DND-41 (cell line): Measurements from ENCODE around the gene HELZ.

Experiments used
- ATAC-seq: fragments of 200-7000 bp; cut with Tn5 transposase; 3 replicates; pipeline ENCODE4 v1.9.1; 2021; ENCODE audit warnings: low read depth; ENCODE audit not compliant: insufficient read depth
- DNase-seq: peaks from one replicate; pipeline ENCODE4 v3.0.0-alpha.2; 2020
- H2AFZ ChIP-seq: 2 replicates; pipeline ENCODE4 v1.6.0; 2012; ENCODE audit warnings: low read depth, low read length
- H3K27ac ChIP-seq: 2 replicates; pipeline ENCODE4 v1.5.1; 2012; ENCODE audit warnings: low read length, inconsistent platforms
- H3K27me3 ChIP-seq: fragments of 200-600 bp; sonication (generic); 2 replicates; pipeline ENCODE4 v1.6.0; 2012; ENCODE audit warnings: low read length, mild to moderate bottlenecking, inconsistent platforms; ENCODE audit not compliant: insufficient read depth, poor library complexity
- H3K36me3 ChIP-seq: 2 replicates; pipeline ENCODE4 v1.5.1; 2012; ENCODE audit warnings: low read length, inconsistent platforms; ENCODE audit not compliant: insufficient read depth
- H3K4me1 ChIP-seq: 2 replicates; pipeline ENCODE4 v1.5.1; 2012; ENCODE audit warnings: mild to moderate bottlenecking, low read length; ENCODE audit not compliant: insufficient read depth
- H3K4me2 ChIP-seq: 2 replicates; pipeline ENCODE4 v1.6.0; 2012; ENCODE audit warnings: mild to moderate bottlenecking, moderate library complexity, low read length, inconsistent platforms; ENCODE audit not compliant: insufficient read depth
- H3K4me3 ChIP-seq, 2 experiments: fragments of 200-600 bp in 1 of 2; shearing (Covaris generic) in 1 of 2; 2 replicates each; pipeline ENCODE4 v1.5.1; 2012 to 2016; ENCODE audit warnings: inconsistent platforms in 2 of 2, low read length in 2 of 2, mild to moderate bottlenecking in 2 of 2, low read depth in 1 of 2, moderate library complexity in 1 of 2
- H3K79me2 ChIP-seq: 2 replicates; pipeline ENCODE4 v1.6.0; 2012; ENCODE audit warnings: low read length, inconsistent platforms; ENCODE audit not compliant: insufficient read depth
- H3K9ac ChIP-seq: 2 replicates; pipeline ENCODE4 v1.6.0; 2012; ENCODE audit warnings: low read depth, mild to moderate bottlenecking, inconsistent platforms, low read length, moderate library complexity
- H3K9me3 ChIP-seq: 2 replicates; pipeline ENCODE4 v1.5.1; 2012; ENCODE audit warnings: low read length, moderate library complexity, mild to moderate bottlenecking, inconsistent platforms; ENCODE audit not compliant: insufficient read depth, severe bottlenecking
- H4K20me1 ChIP-seq: 2 replicates; pipeline ENCODE4 v1.6.0; 2012; ENCODE audit warnings: low read length; ENCODE audit not compliant: insufficient read depth
- EZH2 ChIP-seq: IDR thresholded peaks from 3 replicates; pipeline ENCODE4 v1.6.1; 2012; ENCODE audit warnings: borderline replicate concordance, low read depth, mild to moderate bottlenecking, moderate library complexity, low read length, inconsistent platforms; ENCODE audit not compliant: severe bottlenecking
- TF ChIP-seq, protein P1 (sequence below): IDR thresholded peaks from 2 replicates; pipeline ENCODE4 v1.5.1; 2012; ENCODE audit warnings: borderline replicate concordance, low read length, moderate library complexity, mild to moderate bottlenecking; ENCODE audit not compliant: poor library complexity, severe bottlenecking; ENCODE audit errors: extremely low read depth

Gene HELZ

DNA sequence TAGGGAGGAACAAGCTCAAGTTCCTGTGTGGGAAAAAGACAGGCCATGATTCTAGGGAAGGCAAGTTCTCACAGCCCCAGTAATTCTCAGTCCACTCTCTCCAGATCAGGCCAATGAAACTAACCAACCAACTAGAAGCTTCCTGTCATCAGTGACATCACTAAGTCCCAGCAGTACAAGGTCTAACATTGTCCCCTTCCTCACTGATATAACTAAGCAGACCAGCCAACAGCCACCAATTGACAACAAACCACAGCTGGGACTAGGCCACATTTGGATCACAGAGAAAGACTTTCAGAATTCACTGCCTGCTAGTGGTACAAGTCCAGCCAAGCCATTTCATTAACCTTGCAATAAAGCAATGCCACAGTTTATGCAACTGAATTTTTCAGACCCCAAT, 106.6 kb downstream of the HELZ start:
- Histone ChIP-seq H3K9ac (no peak overlapping the region), H2AFZ (no peak overlapping the region), H3K27ac (no peak overlapping the region), H4K20me1 (peaks cover 6% of the 10 kb centered on the region), H3K36me3 (peaks cover 72% of the 10 kb centered on the region), H3K9me3 (no peaks in the 10 kb centered on the region), H3K4me2 (no peak overlapping the region), H3K4me3 (no peak overlapping the region), H3K4me1 (no peaks in the 10 kb centered on the region), H3K79me2 (no peaks in the 10 kb centered on the region), H3K27me3 (no peaks in the 10 kb centered on the region)
- TF ChIP-seq, protein P1, sequence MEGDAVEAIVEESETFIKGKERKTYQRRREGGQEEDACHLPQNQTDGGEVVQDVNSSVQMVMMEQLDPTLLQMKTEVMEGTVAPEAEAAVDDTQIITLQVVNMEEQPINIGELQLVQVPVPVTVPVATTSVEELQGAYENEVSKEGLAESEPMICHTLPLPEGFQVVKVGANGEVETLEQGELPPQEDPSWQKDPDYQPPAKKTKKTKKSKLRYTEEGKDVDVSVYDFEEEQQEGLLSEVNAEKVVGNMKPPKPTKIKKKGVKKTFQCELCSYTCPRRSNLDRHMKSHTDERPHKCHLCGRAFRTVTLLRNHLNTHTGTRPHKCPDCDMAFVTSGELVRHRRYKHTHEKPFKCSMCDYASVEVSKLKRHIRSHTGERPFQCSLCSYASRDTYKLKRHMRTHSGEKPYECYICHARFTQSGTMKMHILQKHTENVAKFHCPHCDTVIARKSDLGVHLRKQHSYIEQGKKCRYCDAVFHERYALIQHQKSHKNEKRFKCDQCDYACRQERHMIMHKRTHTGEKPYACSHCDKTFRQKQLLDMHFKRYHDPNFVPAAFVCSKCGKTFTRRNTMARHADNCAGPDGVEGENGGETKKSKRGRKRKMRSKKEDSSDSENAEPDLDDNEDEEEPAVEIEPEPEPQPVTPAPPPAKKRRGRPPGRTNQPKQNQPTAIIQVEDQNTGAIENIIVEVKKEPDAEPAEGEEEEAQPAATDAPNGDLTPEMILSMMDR, result no peak
- TF ChIP-seq EZH2, result no peak
- no peak for DNase-seq
- ATAC-seq, result peak; percentile 35; the same call in 1 of the 3 replicates

DNA sequence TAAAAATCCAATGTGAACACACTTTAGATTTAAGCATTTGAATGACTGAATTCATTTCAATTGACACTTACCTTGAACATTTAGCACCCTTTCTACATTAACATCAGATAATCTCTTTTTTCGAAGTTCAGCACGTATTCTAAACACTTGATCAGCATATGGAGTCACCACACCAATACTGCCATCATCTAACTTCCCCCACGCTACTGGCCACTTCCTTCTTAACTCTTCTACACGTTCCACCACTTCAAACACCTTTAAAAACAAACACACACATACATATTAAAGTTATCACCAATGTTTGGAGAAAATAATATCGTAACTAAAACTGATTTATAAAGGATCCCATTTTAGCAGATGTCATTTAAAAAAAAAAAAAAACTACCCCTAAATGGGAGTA, 107.1 kb downstream of the HELZ start:
- Histone ChIP-seq H3K27ac (no peak overlapping the region), H3K36me3 (peaks cover 67% of the 10 kb centered on the region), H3K4me1 (no peaks in the 10 kb centered on the region), H3K79me2 (no peaks in the 10 kb centered on the region), H3K9me3 (no peaks in the 10 kb centered on the region), H2AFZ (no peak overlapping the region), H4K20me1 (peaks cover 6% of the 10 kb centered on the region), H3K27me3 (no peaks in the 10 kb centered on the region), H3K4me2 (no peak overlapping the region), H3K9ac (no peak overlapping the region), H3K4me3 (no peak overlapping the region)
- ATAC-seq (no peak; the same call in 2 of the 3 replicates), DNase-seq (no peak)
- no peak for TF ChIP-seq EZH2
- TF ChIP-seq, protein P1, result no peak

DNA sequence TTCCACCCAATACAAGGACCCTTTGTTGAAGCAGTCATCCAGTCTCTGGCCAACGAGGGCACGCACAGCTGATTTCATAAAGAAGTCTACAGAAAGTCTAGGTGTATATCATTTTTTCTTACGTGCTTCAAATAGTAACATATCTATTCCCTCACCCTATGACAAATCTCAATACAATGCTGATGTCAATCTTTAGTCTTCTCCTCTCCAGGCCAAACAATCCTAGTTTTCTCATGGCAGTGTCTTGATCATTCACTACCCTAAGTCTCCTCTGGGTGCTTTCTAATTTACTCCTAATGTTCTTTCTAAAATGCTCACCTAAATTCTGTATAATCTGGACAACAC, 108.0 kb downstream of the HELZ start:
- H3K36me3 ChIP-seq, result peaks cover 69% of the 10 kb centered on the region
- no peak overlapping the region for H3K27ac ChIP-seq
- H3K4me2 ChIP-seq, result no peak overlapping the region
- ATAC-seq (no peak), DNase-seq (no peak)
- no peaks in the 10 kb centered on the region for H3K9me3 ChIP-seq
- no peaks in the 10 kb centered on the region for H3K27me3 ChIP-seq
- H2AFZ ChIP-seq, result no peak overlapping the region
- no peak overlapping the region for H3K9ac ChIP-seq
- H3K79me2 ChIP-seq, result no peaks in the 10 kb centered on the region
- no peaks in the 10 kb centered on the region for H3K4me1 ChIP-seq
- TF ChIP-seq EZH2, result no peak
- TF ChIP-seq, protein P1, result no peak
- peaks cover 6% of the 10 kb centered on the region for H4K20me1 ChIP-seq
- no peak overlapping the region for H3K4me3 ChIP-seq
